CD4-positive, alpha-beta memory T cell (primary cell): ENCODE data around the gene RSPH1. TPM values are rescaled to one million over a fixed set of nuclear protein-coding genes. Genes with fewer than 3 reads are reported as not detected.

Experiments used
- CTCF ChIA-PET: fragments of 350-600 bp; sonication (Branson Sonifier 250); formaldehyde crosslinking; loops from one replicate; lab custom pipeline; 2021; ENCODE audit warnings: inconsistent platforms; ENCODE audit not compliant: partially characterized antibody; lab: Charles Lee
- POLR2A ChIA-PET: fragments of 350-600 bp; sonication (Branson Sonifier 250); formaldehyde crosslinking; loops from one replicate; lab custom pipeline; 2021; ENCODE audit not compliant: partially characterized antibody; lab: Charles Lee
- DNase-seq, 5 donors: peaks; one replicate each; pipeline versions ENCODE4 v3.0.0 to v3.0.0-alpha.2; 2020 to 2022; ENCODE audit warnings: mixed read lengths in 1 of 5
- H3K27ac ChIP-seq: one replicate; pipeline ENCODE4 v1.7.0; 2013; ENCODE audit warnings: low read depth, low read length
- H3K27me3 ChIP-seq: 2 replicates; pipeline ENCODE4 v1.7.0; 2013; ENCODE audit warnings: mild to moderate bottlenecking, low read length, moderate library complexity; ENCODE audit not compliant: insufficient read depth
- H3K36me3 ChIP-seq: 2 replicates; pipeline ENCODE4 v1.7.0; 2013; ENCODE audit warnings: mild to moderate bottlenecking, low read length, moderate library complexity; ENCODE audit not compliant: insufficient read depth
- H3K4me1 ChIP-seq: 2 replicates; pipeline ENCODE4 v1.7.0; 2013; ENCODE audit warnings: mild to moderate bottlenecking, low read length, moderate library complexity; ENCODE audit not compliant: insufficient read depth
- H3K4me3 ChIP-seq, 2 donors: one replicate each; pipeline ENCODE4 v1.7.0; 2013; ENCODE audit warnings: low read length in 2 of 2, mild to moderate bottlenecking in 1 of 2
- H3K9me3 ChIP-seq, 2 donors: one replicate each; pipeline ENCODE4 v1.7.0; 2013; ENCODE audit warnings: low read length in 2 of 2, control low read depth in 1 of 2; ENCODE audit not compliant: control insufficient read depth in 1 of 2
- H3K27ac Mint-ChIP-seq, 7 donors: one replicate each; pipeline ENCODE4 v1.8.0; 2020 to 2021; ENCODE audit warnings: mixed read lengths in 7 of 7, mild to moderate bottlenecking in 6 of 7, inconsistent platforms in 3 of 7, moderate library complexity in 3 of 7
- H3K27me3 Mint-ChIP-seq, 2 donors: one replicate each; pipeline ENCODE4 v1.8.0; 2020 to 2021; ENCODE audit warnings: mixed read lengths in 2 of 2
- H3K36me3 Mint-ChIP-seq, 2 donors: one replicate each; pipeline ENCODE4 v1.8.0; 2020 to 2021; ENCODE audit warnings: mixed read lengths in 2 of 2, inconsistent platforms in 1 of 2, mild to moderate bottlenecking in 1 of 2
- H3K4me1 Mint-ChIP-seq, 4 donors: one replicate each; pipeline ENCODE4 v1.8.0; 2020 to 2021; ENCODE audit warnings: mixed read lengths in 4 of 4, mild to moderate bottlenecking in 1 of 4
- H3K4me3 Mint-ChIP-seq, 8 donors: one replicate each; pipeline ENCODE4 v1.8.0; 2020 to 2021; ENCODE audit warnings: mixed read lengths in 8 of 8, mild to moderate bottlenecking in 7 of 8, moderate library complexity in 6 of 8, inconsistent platforms in 3 of 8
- H3K9me3 Mint-ChIP-seq, 8 donors: one replicate each; pipeline ENCODE4 v1.8.0; 2020 to 2021; ENCODE audit warnings: mixed read lengths in 8 of 8, mild to moderate bottlenecking in 5 of 8, inconsistent platforms in 3 of 8, moderate library complexity in 1 of 8
- intact Hi-C: fragments of 100-400 bp; cut with micrococcal nuclease; formaldehyde crosslinking; loops from one replicate; pipeline ENCODE4 v1.15.1; 2023
- polyA plus RNA-seq, 2 donors: library from polyadenylated mRNA; unstranded; fragments of 300-500 nt; fragmentation: Illumina TruSeq; gene quantifications; one replicate each; pipeline ENCODE4 v1.2.3, GENCODE V29; 2021
- total RNA-seq, 2 experiments: library from RNA; stranded (reverse); gene quantifications; one replicate each; pipeline ENCODE4 v1.2.3, GENCODE V29; 2021

The RSPH1 gene
- total and polyA plus RNA-seq, 4 experiments from 2014 or later = not detected

- H3K27me3 Mint-ChIP-seq = no peaks in the 10 kb centered on the region
- Histone ChIP-seq H3K9me3 (no peaks in the 10 kb centered on the region), H3K4me1 (peaks cover 17% of the 10 kb centered on the region), H3K36me3 (peaks cover 37% of the 10 kb centered on the region), H3K4me3 (no peak overlapping the region), H3K27ac (peak overlapping the region; percentile 3), H3K27me3 (no peaks in the 10 kb centered on the region)
- POLR2A ChIA-PET = interaction anchor here (1.0 to 3.3 kb wide), 5 partner anchors 23 to 88 kb away, joined by 3 to 21 read pairs (median 6); partner anchors contain the start of gene UBASH3A
- H3K4me3 Mint-ChIP-seq = peak overlapping the region in 1 of 8 donors; percentile 13
- peak overlapping the region in 6 of 7 donors; percentile 37 to 94 (median 82) for H3K27ac Mint-ChIP-seq
- H3K9me3 Mint-ChIP-seq = peaks cover 0 to 2% (median 0%) of the 10 kb centered on the region in 8 donors
- H3K36me3 Mint-ChIP-seq = peaks cover 30 to 51% of the 10 kb centered on the region in 2 donors
- CTCF ChIA-PET = interaction anchor here (1.1 to 5.3 kb wide), 5 partner anchors 44 to 138 kb away, joined by 3 to 60 read pairs (median 3); no protein-coding TSS in a partner anchor
- no peak for DNase-seq
- intact Hi-C loops = no loop called here
- peaks cover 12 to 40% (median 25%) of the 10 kb centered on the region in 4 donors for H3K4me1 Mint-ChIP-seq
These were observed 47.3 kb downstream of the RSPH1 start for GRCh38 chr21:42448686-42449085.

- Mint-ChIP-seq H3K27me3 (no peaks in the 10 kb centered on the region), H3K4me3 (no peak overlapping the region), H3K9me3 (peaks cover 0 to 2% (median 0%) of the 10 kb centered on the region in 8 donors), H3K4me1 (peaks cover 12 to 40% (median 25%) of the 10 kb centered on the region in 4 donors), H3K27ac (peak overlapping the region in 4 of 7 donors; percentile 44 to 90 (median 64)), H3K36me3 (peaks cover 31 to 61% of the 10 kb centered on the region in 2 donors)
- ChIA-PET POLR2A (interaction anchor here (1.3 to 2.0 kb wide), 2 partner anchors 22 to 67 kb away, joined by 3 to 6 read pairs; no protein-coding TSS in a partner anchor), CTCF (interaction anchor here (1.8 to 5.3 kb wide), 2 partner anchors 110 to 138 kb away, joined by 8 to 60 read pairs; no protein-coding TSS in a partner anchor)
- H3K27ac ChIP-seq = no peak overlapping the region
- peaks cover 17% of the 10 kb centered on the region for H3K4me1 ChIP-seq
- no peak for DNase-seq
- peaks cover 43% of the 10 kb centered on the region for H3K36me3 ChIP-seq
- H3K9me3 ChIP-seq = no peaks in the 10 kb centered on the region
- no peak overlapping the region for H3K4me3 ChIP-seq
- intact Hi-C loops = no loop called here
- no peaks in the 10 kb centered on the region for H3K27me3 ChIP-seq
These were observed 48.3 kb downstream of the RSPH1 start for GRCh38 chr21:42447732-42448131.

- peaks cover 36 to 66% of the 10 kb centered on the region in 2 donors for H3K36me3 Mint-ChIP-seq
- no peaks in the 10 kb centered on the region for H3K27me3 Mint-ChIP-seq
- Histone ChIP-seq H3K36me3 (peaks cover 48% of the 10 kb centered on the region), H3K9me3 (no peaks in the 10 kb centered on the region), H3K4me1 (peaks cover 17% of the 10 kb centered on the region), H3K27ac (no peak overlapping the region), H3K27me3 (no peaks in the 10 kb centered on the region), H3K4me3 (no peak overlapping the region)
- no peak for DNase-seq
- H3K9me3 Mint-ChIP-seq = peaks cover 0 to 2% (median 0%) of the 10 kb centered on the region in 8 donors
- H3K4me3 Mint-ChIP-seq = no peak overlapping the region
- ChIA-PET CTCF (interaction anchor here (2.9 kb wide), 1 partner anchor 110 kb away, joined by 10 read pairs; no protein-coding TSS in a partner anchor), POLR2A (interaction anchor here (0.7 to 1.5 kb wide), 3 partner anchors 9 to 109 kb away, joined by 3 read pairs; no protein-coding TSS in a partner anchor)
- H3K27ac Mint-ChIP-seq = peak overlapping the region in 2 of 7 donors; percentile 43 to 66
- H3K4me1 Mint-ChIP-seq = peaks cover 12 to 40% (median 25%) of the 10 kb centered on the region in 4 donors
- intact Hi-C loops = no loop called here
These were observed 48.8 kb downstream of the RSPH1 start for GRCh38 chr21:42447182-42447581.

- DNase-seq = no peak
- peak overlapping the region in 4 of 7 donors; percentile 17 to 83 (median 64) for H3K27ac Mint-ChIP-seq
- H3K36me3 Mint-ChIP-seq = peaks cover 43 to 73% of the 10 kb centered on the region in 2 donors
- Histone ChIP-seq H3K27ac (no peak overlapping the region), H3K9me3 (no peaks in the 10 kb centered on the region), H3K4me1 (peaks cover 17% of the 10 kb centered on the region), H3K27me3 (no peaks in the 10 kb centered on the region), H3K4me3 (no peak overlapping the region), H3K36me3 (peaks cover 55% of the 10 kb centered on the region)
- CTCF ChIA-PET = interaction anchor here (2.9 kb wide), 1 partner anchor 109 kb away, joined by 10 read pairs; no protein-coding TSS in a partner anchor
- H3K4me1 Mint-ChIP-seq = peaks cover 14 to 44% (median 25%) of the 10 kb centered on the region in 4 donors
- POLR2A ChIA-PET = interaction anchor here (0.6 to 1.5 kb wide), 5 partner anchors 10 to 128 kb away, joined by 3 read pairs; no protein-coding TSS in a partner anchor
- no peak overlapping the region for H3K4me3 Mint-ChIP-seq
- intact Hi-C loops = no loop called here
- H3K27me3 Mint-ChIP-seq = no peaks in the 10 kb centered on the region
- H3K9me3 Mint-ChIP-seq = peaks cover 0 to 2% (median 0%) of the 10 kb centered on the region in 8 donors
These were observed 49.5 kb downstream of the RSPH1 start for GRCh38 chr21:42446531-42446930.

GRCh38 chr21:42445311-42445710 is 50.7 kb downstream of the RSPH1 start:
- H3K27ac Mint-ChIP-seq = peak overlapping the region in 2 of 7 donors; percentile 47 to 66
- H3K27me3 Mint-ChIP-seq = no peaks in the 10 kb centered on the region
- Histone ChIP-seq H3K9me3 (no peaks in the 10 kb centered on the region), H3K27me3 (no peaks in the 10 kb centered on the region), H3K36me3 (peaks cover 59% of the 10 kb centered on the region), H3K4me1 (peaks cover 13% of the 10 kb centered on the region), H3K4me3 (no peak overlapping the region), H3K27ac (no peak overlapping the region)
- no peak for DNase-seq
- peaks cover 12 to 42% (median 29%) of the 10 kb centered on the region in 4 donors for H3K4me1 Mint-ChIP-seq
- H3K4me3 Mint-ChIP-seq = no peak overlapping the region
- H3K9me3 Mint-ChIP-seq = peaks cover 0 to 2% (median 0%) of the 10 kb centered on the region in 8 donors
- peaks cover 53 to 83% of the 10 kb centered on the region in 2 donors for H3K36me3 Mint-ChIP-seq
- CTCF ChIA-PET = interaction anchor here (2.9 kb wide), 1 partner anchor 108 kb away, joined by 10 read pairs; no protein-coding TSS in a partner anchor
- POLR2A ChIA-PET = interaction anchor here (0.9 to 1.7 kb wide), 4 partner anchors 18 to 26 kb away, joined by 3 to 4 read pairs (median 3); no protein-coding TSS in a partner anchor
- intact Hi-C loops = no loop called here

- H3K4me3 Mint-ChIP-seq = no peak overlapping the region
- H3K27me3 Mint-ChIP-seq = no peaks in the 10 kb centered on the region
- intact Hi-C loops = no loop called here
- H3K9me3 ChIP-seq = no peaks in the 10 kb centered on the region
- H3K27ac Mint-ChIP-seq = peak overlapping the region in 1 of 7 donors; percentile 32
- H3K4me1 Mint-ChIP-seq = peaks cover 9 to 42% (median 27%) of the 10 kb centered on the region in 4 donors
- peaks cover 0 to 2% (median 0%) of the 10 kb centered on the region in 8 donors for H3K9me3 Mint-ChIP-seq
- H3K4me1 ChIP-seq = peaks cover 14% of the 10 kb centered on the region
- ChIA-PET POLR2A (interaction anchor here (0.9 to 1.7 kb wide), 3 partner anchors 18 to 24 kb away, joined by 3 to 4 read pairs (median 3); no protein-coding TSS in a partner anchor), CTCF (interaction anchor here (2.9 kb wide), 1 partner anchor 107 kb away, joined by 10 read pairs; no protein-coding TSS in a partner anchor)
- H3K27ac ChIP-seq = no peak overlapping the region
- no peak overlapping the region for H3K4me3 ChIP-seq
- peaks cover 66% of the 10 kb centered on the region for H3K36me3 ChIP-seq
- no peaks in the 10 kb centered on the region for H3K27me3 ChIP-seq
- peaks cover 55 to 86% of the 10 kb centered on the region in 2 donors for H3K36me3 Mint-ChIP-seq
- DNase-seq = no peak
These were observed 51.3 kb downstream of the RSPH1 start for GRCh38 chr21:42444745-42445059.
